H9 (cell line): ENCODE results near the gene PKNOX2. TPM values are rescaled to one million over a fixed set of nuclear protein-coding genes. Genes with fewer than 3 reads are reported as not detected.

Source experiments
- DNase-seq: peaks from one replicate; pipeline ENCODE4 v3.0.0-alpha.2; 2017
- H2AFZ ChIP-seq: one replicate; pipeline ENCODE4 v1.6.1; 2013; ENCODE audit warnings: mild to moderate bottlenecking, low read length, control low read depth, moderate library complexity
- H2AK5ac ChIP-seq: 2 replicates; pipeline ENCODE4 v1.6.1; 2013; ENCODE audit warnings: low read length, control low read depth, mixed read lengths; ENCODE audit not compliant: insufficient read length
- H2BK120ac ChIP-seq: one replicate; pipeline ENCODE4 v1.6.1; 2013; ENCODE audit warnings: low read depth, mild to moderate bottlenecking, low read length, control low read depth, inconsistent platforms; ENCODE audit not compliant: poor library complexity, severe bottlenecking
- H2BK12ac ChIP-seq: 2 replicates; pipeline ENCODE4 v1.6.1; 2013; ENCODE audit warnings: low read length, control low read depth, mixed read lengths, low read depth; ENCODE audit not compliant: insufficient read length
- H2BK15ac ChIP-seq: 2 replicates; pipeline ENCODE4 v1.6.1; 2013; ENCODE audit warnings: low read depth, low read length, control low read depth
- H2BK20ac ChIP-seq: one replicate; pipeline ENCODE4 v1.6.1; 2013; ENCODE audit warnings: low read depth, mild to moderate bottlenecking, low read length, control low read depth, inconsistent platforms; ENCODE audit not compliant: poor library complexity, severe bottlenecking
- H2BK5ac ChIP-seq: 2 replicates; pipeline ENCODE4 v1.6.1; 2013; ENCODE audit warnings: low read length, control low read depth, mixed read lengths; ENCODE audit not compliant: insufficient read length
- H3K14ac ChIP-seq: 2 replicates; pipeline ENCODE4 v1.6.1; 2013; ENCODE audit warnings: low read length, control low read depth; ENCODE audit not compliant: insufficient read depth
- H3K18ac ChIP-seq: 2 replicates; pipeline ENCODE4 v1.6.1; 2013; ENCODE audit warnings: low read depth, mild to moderate bottlenecking, mixed read lengths, low read length, control low read depth; ENCODE audit not compliant: insufficient read length
- H3K23ac ChIP-seq: 2 replicates; pipeline ENCODE4 v1.6.1; 2013; ENCODE audit warnings: low read length, control low read depth, mixed read lengths, low read depth; ENCODE audit not compliant: insufficient read length
- H3K23me2 ChIP-seq: 2 replicates; pipeline ENCODE4 v1.6.1; 2013; ENCODE audit warnings: low read depth, mild to moderate bottlenecking, mixed read lengths, low read length, control low read depth; ENCODE audit not compliant: insufficient read length, poor library complexity, severe bottlenecking
- H3K27ac ChIP-seq: 2 replicates; pipeline ENCODE4 v1.5.1; 2013; ENCODE audit warnings: low read length, control low read depth, mixed read lengths, low read depth; ENCODE audit not compliant: insufficient read length
- H3K27me3 ChIP-seq: 2 replicates; pipeline ENCODE4 v1.6.1; 2013; ENCODE audit warnings: low read length, control low read depth, inconsistent platforms; ENCODE audit not compliant: insufficient read depth
- H3K4ac ChIP-seq: 2 replicates; pipeline ENCODE4 v1.6.1; 2013; ENCODE audit warnings: low read depth, mild to moderate bottlenecking, control low read depth, inconsistent platforms, low read length, moderate library complexity
- H3K4me1 ChIP-seq: 2 replicates; pipeline ENCODE4 v1.6.1; 2013; ENCODE audit warnings: low read length, control low read depth, inconsistent platforms; ENCODE audit not compliant: insufficient read depth
- H3K4me2 ChIP-seq: 2 replicates; pipeline ENCODE4 v1.6.1; 2013; ENCODE audit warnings: low read length, control low read depth, mixed read lengths; ENCODE audit not compliant: insufficient read length, insufficient read depth
- H3K56ac ChIP-seq: 2 replicates; pipeline ENCODE4 v1.6.1; 2013; ENCODE audit warnings: low read depth, mild to moderate bottlenecking, mixed read lengths, low read length, control low read depth; ENCODE audit not compliant: insufficient read length
- H3K79me1 ChIP-seq: 2 replicates; pipeline ENCODE4 v1.6.1; 2013; ENCODE audit warnings: low read depth, mild to moderate bottlenecking, moderate library complexity, low read length, control low read depth, inconsistent platforms; ENCODE audit not compliant: insufficient read depth, poor library complexity, severe bottlenecking
- H3K79me2 ChIP-seq: 2 replicates; pipeline ENCODE4 v1.6.1; 2013; ENCODE audit warnings: low read length, control low read depth, inconsistent platforms; ENCODE audit not compliant: insufficient read depth
- H3K9ac ChIP-seq: 2 replicates; pipeline ENCODE4 v1.6.1; 2013; ENCODE audit warnings: low read length, control low read depth, mixed read lengths; ENCODE audit not compliant: insufficient read length; ENCODE audit errors: extremely low read depth
- H3K9me3 ChIP-seq: one replicate; pipeline ENCODE4 v1.6.1; 2013; ENCODE audit warnings: low read depth, low read length, inconsistent platforms; ENCODE audit not compliant: control insufficient read depth
- H3T11ph ChIP-seq: one replicate; pipeline ENCODE4 v1.6.1; 2013; ENCODE audit warnings: mild to moderate bottlenecking, low read length, control low read depth, inconsistent platforms
- H4K20me1 ChIP-seq: one replicate; pipeline ENCODE4 v1.6.1; 2013; ENCODE audit not compliant: control insufficient read depth, insufficient read length, insufficient read depth
- H4K5ac ChIP-seq: 2 replicates; pipeline ENCODE4 v1.6.1; 2013; ENCODE audit warnings: low read depth, mild to moderate bottlenecking, mixed read lengths, low read length, control low read depth; ENCODE audit not compliant: insufficient read length
- H4K8ac ChIP-seq: replicated peaks from 2 replicates; pipeline ENCODE4 v1.6.1; 2013; ENCODE audit warnings: low read length, control low read depth, mixed read lengths, low read depth; ENCODE audit not compliant: insufficient read length
- H4K91ac ChIP-seq: 2 replicates; pipeline ENCODE4 v1.6.1; 2013; ENCODE audit warnings: low read depth, mild to moderate bottlenecking, moderate library complexity, mixed read lengths, low read length, control low read depth; ENCODE audit not compliant: insufficient read length
- H3K27ac Mint-ChIP-seq, 3 experiments: 2 replicates in 2 of 3; 3 replicates in 1 of 3; pipeline ENCODE4 v1.8.0; 2020 to 2021; ENCODE audit warnings: mixed read lengths in 3 of 3, mild to moderate bottlenecking in 1 of 3, moderate library complexity in 1 of 3
- H3K27me3 Mint-ChIP-seq: 2 replicates; pipeline ENCODE4 v1.8.0; 2021; ENCODE audit warnings: low read depth, mild to moderate bottlenecking, moderate library complexity, mixed read lengths
- H3K36me3 Mint-ChIP-seq, 3 experiments: 2 replicates in 2 of 3; 3 replicates in 1 of 3; pipeline ENCODE4 v1.8.0; 2020 to 2021; ENCODE audit warnings: low read depth in 3 of 3, mixed read lengths in 3 of 3; ENCODE audit not compliant: insufficient read depth in 1 of 3
- H3K4me1 Mint-ChIP-seq, 2 experiments: 2 replicates each; pipeline ENCODE4 v1.8.0; 2020; ENCODE audit warnings: mixed read lengths in 2 of 2
- H3K4me3 Mint-ChIP-seq, 2 experiments: 2 replicates in 1 of 2; 3 replicates in 1 of 2; pipeline ENCODE4 v1.8.0; 2020 to 2021; ENCODE audit warnings: mild to moderate bottlenecking in 2 of 2, mixed read lengths in 2 of 2, moderate library complexity in 1 of 2
- H3K9me3 Mint-ChIP-seq, 2 experiments: 2 replicates in 1 of 2; 3 replicates in 1 of 2; pipeline ENCODE4 v1.8.0; 2020; ENCODE audit warnings: mild to moderate bottlenecking in 2 of 2, mixed read lengths in 2 of 2, moderate library complexity in 1 of 2
- CTCF ChIP-seq: fragments of 200-600 bp; sonication (generic); conservative IDR thresholded peaks from 3 replicates; pipeline ENCODE4 v1.8.0; 2021; ENCODE audit warnings: antibody characterized with exemption, mild to moderate bottlenecking
- WGBS: extraction: QIAGEN DNeasy Blood & Tissue Kit; methylation state at CpG from one replicate; pipeline ENCODE4 v1.1.7; 2013; ENCODE audit warnings: missing lambda C conversion rate, low lambda C conversion rate, mixed read lengths; ENCODE audit not compliant: insufficient read length; ENCODE audit errors: extremely low coverage; 5-methylcytosine and 5-hydroxymethylcytosine counted together
- total RNA-seq: library from RNA; stranded (reverse); gene quantifications from 2 replicates; pipeline ENCODE4 v1.2.1, GENCODE V29; 2021

PKNOX2 gene
- total RNA-seq, 1 experiment from 2014 or later = 1.3 TPM

- Histone ChIP-seq H2BK20ac (no peak overlapping the region), H3T11ph (no peak overlapping the region), H3K79me1 (no peaks in the 10 kb centered on the region), H2BK5ac (no peak overlapping the region), H2AK5ac (no peak overlapping the region), H2AFZ (peak overlapping the region; percentile 27), H3K23me2 (no peaks in the 10 kb centered on the region), H4K8ac (no peak overlapping the region), H3K79me2 (no peaks in the 10 kb centered on the region), H3K4ac (no peak overlapping the region), H4K91ac (no peak overlapping the region), H3K9me3 (no peaks in the 10 kb centered on the region), H3K4me1 (no peaks in the 10 kb centered on the region), H3K23ac (no peak overlapping the region), H3K9ac (no peak overlapping the region), H3K18ac (no peak overlapping the region), H2BK120ac (no peak overlapping the region), H2BK15ac (no peak overlapping the region), H2BK12ac (no peak overlapping the region), H3K14ac (no peak overlapping the region), H4K5ac (no peak overlapping the region), H3K27ac (no peak overlapping the region), H3K27me3 (no peaks in the 10 kb centered on the region; the same call in 1 of the 2 replicates), H3K4me2 (no peak overlapping the region), H3K56ac (no peak overlapping the region), H4K20me1 (no peaks in the 10 kb centered on the region)
- Mint-ChIP-seq H3K27me3 (peaks cover 88% of the 10 kb centered on the region), H3K36me3 (peaks cover 0 to 5% (median 0%) of the 10 kb centered on the region in 3 experiments; a peak in 3 of 7 replicates), H3K4me3 (no peak overlapping the region), H3K4me1 (peaks cover 0 to 3% of the 10 kb centered on the region in 2 experiments; a peak in 1 of 4 replicates), H3K27ac (no peak overlapping the region; a peak in 1 of 7 replicates), H3K9me3 (no peaks in the 10 kb centered on the region)
- TF ChIP-seq CTCF = peak; percentile 77
- no CpG with 5 or more reads among the region's 10 CpGs for WGBS
- peak; percentile 79 for DNase-seq
Measured at GRCh38 chr11:125123947-125124617, 40.5 kb upstream of the PKNOX2 start.
